ENCODE results near the gene SPACA4.
A peak's percentile ranks its signal among the peaks of the same experiment; 100 is the strongest.

Gene SPACA4

GRCh38 chr19:48634424-48635262 lies 28.1 kb downstream of the SPACA4 start:
- DNase-seq (ENCODE audit: low read depth) = peak; percentile 80

- no peak for DNase-seq (ENCODE audit: low read depth)
Observed at GRCh38 chr19:48635263-48635965, 28.9 kb downstream of the SPACA4 start.

GRCh38 chr19:48635966-48636858 lies 29.7 kb downstream of the SPACA4 start:
- DNase-seq (ENCODE audit: low read depth) = no peak

- DNase-seq (ENCODE audit: low read depth) = no peak
Observed at GRCh38 chr19:48636859-48637448, 30.4 kb downstream of the SPACA4 start, which contains the start of gene DBP. Gene DBP (minus strand): TSS chr19:48637379. CDS start chr19:48636994, 385 bp downstream.

DNA sequence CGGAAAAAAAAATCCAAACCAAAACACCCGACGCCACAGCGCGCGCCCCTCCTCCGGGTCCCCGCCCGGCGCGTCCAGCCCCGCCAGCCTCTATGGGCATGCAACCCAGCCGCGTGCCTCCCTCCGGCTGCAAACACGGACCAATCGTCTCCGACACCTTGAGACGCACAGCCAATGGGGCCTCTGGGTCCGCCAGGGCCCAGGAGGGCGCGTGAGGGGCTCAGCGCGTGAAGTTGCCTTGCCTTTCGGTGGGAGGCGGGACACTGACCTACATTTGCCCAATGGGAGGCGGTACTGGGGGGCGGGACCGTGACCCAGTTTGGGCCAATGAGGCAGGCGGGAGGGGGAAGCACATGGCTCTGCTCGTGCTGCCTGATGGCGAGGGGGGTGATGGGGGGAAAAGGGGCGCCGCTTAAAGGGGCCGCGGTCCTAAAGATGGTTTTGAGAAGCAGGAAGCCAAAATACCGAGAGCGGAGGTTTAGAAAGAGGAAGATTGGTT lies 31.0 kb downstream of the SPACA4 start:
- peak; percentile 99 for DNase-seq (ENCODE audit: low read depth)

DNA sequence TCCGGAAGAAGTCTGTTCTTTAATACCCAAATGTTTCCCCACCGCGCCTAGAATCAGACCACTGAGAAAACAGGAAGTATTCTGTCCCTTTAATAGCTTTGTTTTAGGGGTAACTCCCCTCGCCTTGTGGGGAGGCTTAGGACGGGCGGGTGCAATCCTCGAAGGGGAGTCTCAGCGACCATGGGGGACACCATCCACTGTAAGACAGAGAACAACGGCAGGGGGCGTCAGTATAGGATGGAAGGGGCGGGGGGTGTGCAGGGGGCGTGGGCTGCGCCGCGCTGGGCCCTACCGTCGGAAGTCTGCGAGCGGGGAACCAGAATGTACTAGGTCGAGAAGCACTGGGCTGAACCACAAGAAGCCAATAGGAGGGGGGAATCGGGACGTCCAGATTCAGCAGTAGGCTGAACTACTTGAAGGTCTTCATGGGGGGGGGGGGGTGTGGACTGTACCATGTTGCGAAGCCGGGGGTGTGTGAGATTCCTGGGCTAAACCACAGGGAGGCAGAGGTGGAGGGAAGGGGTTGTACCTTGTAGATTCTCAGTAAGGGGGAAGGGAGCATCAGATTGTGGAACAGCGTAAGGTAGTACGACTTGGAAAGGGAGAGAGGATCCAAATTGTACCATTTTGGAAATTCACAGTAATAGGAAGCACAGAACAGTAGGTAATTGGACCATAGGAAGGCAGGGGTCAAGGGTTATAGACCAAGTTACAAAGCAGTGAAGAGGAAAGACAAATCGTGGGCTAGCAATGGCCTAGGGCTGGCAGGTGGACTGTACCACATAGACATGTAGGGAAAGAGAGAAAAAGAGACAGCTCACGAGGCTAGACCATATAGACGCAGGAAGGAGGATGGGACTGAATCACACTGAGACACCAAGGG lies 31.6 kb downstream of the SPACA4 start:
- peak; percentile 61 for DNase-seq (ENCODE audit: low read depth)

- no peak for DNase-seq (ENCODE audit: low read depth)
Observed at GRCh38 chr19:48638831-48639381, 32.4 kb downstream of the SPACA4 start.

GRCh38 chr19:48639483-48640375 lies 33.2 kb downstream of the SPACA4 start:
- DNase-seq (ENCODE audit: low read depth) = no peak

GRCh38 chr19:48641850-48642249 lies 35.3 kb downstream of the SPACA4 start:
- DNase-seq (ENCODE audit: low read depth) = no peak

DNA sequence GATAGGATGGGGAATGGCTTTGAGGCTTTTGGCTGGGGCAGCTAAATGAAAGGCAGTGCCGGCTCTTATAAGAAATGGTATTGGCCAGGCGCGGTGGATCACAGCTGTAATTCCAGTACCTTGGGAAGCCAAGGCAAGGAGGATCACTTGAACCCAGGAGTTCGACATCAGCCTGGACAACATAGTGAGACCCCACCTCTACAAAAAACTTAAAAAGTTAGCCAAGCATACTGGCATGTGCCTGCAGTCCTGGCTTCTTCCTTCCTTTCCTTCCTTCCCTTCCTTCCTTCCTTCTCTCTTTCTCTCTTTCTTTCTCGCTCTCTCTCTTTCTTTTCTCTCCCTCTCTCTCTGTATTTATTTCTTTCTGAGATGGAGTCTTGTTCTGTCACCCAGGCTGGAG lies 36.3 kb downstream of the SPACA4 start:
- no peak for DNase-seq (ENCODE audit: low read depth)

DNA sequence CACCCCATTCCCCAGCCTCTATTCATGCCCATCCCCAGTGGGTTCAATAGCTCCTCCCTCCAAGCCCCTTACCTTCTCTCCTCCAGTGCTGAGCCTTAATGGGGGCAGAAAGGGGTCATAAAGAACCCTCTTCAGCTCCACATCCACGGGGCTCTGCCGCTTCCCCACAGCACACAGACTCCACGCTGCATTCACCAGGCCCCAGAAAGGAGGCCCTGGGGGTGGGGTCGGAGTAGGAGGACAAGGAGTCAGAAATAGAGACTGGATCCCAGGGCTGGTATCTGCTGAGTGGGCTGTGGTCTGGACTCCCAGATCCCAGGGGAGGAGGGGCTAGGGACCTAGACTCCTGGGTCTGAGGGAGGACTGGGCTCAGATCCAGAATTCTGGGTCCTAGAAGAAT lies 37.8 kb downstream of the SPACA4 start:
- DNase-seq (ENCODE audit: low read depth) = no peak

- DNase-seq (ENCODE audit: low read depth) = peak; percentile 49
Observed at GRCh38 chr19:48644839-48645619, 38.5 kb downstream of the SPACA4 start.

DNA sequence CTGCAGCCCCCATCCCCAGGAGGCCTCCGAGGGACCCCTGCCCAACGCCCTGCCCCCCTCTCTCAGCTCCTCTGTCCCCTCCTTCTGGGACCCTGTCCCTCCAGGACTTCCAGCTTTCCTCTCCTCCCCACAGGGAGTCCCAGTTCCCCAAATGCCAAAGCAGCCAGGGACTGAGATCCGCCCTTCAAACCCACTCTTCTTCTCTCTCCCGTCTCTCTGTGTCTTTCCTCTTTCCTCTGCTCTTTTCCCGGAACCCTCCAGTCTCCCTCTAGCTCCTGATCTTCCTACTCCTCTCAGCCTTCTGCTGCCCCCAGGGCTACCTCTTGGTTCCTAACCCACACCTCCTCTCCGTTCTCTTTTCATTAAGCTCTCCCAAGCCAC lies 39.1 kb downstream of the SPACA4 start:
- no peak for DNase-seq (ENCODE audit: low read depth)

DNA sequence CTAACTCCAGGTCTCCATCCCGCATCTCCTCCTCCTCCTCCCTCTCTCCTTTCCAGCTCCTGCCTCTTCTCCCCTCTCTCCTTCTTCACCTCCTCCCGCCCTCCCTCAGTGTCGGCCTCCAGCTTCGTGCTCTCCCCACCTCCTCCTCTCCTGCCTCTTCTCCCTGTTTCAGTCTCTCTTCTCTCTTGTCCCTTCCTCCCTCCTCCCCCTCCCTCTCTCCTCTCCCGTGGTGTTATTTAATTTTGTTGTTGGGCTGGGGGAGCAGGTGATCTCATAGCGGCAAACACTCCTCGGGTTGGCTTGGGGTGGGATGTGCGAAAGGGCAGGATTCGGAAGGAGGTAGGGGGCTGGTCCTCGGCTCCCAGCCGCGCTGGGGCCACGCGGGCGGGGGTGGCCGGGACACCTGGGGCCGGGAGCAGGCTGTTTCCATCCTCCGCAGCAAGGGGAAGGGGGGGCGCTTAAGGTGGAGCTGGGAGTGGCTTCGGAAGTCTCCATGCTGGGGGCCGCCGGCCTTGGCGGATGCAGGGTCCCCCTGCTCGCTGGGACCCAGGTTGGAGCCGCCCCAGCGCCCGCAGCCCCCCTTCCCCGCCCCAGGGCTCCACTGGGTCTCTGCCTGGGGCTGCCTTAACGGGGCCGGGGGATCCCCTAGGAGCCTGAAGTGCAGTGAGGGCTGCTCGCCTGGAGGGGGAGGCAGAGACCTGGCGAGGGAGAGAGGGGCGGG lies 39.6 kb downstream of the SPACA4 start, which contains the start of gene CA11:
TSS of gene CA11 (minus strand) at position 187 of the 721 bp plus-strand sequence. CDS start 555 bp downstream, outside the sequence.
- DNase-seq (ENCODE audit: low read depth) = peak; percentile 88

DNA sequence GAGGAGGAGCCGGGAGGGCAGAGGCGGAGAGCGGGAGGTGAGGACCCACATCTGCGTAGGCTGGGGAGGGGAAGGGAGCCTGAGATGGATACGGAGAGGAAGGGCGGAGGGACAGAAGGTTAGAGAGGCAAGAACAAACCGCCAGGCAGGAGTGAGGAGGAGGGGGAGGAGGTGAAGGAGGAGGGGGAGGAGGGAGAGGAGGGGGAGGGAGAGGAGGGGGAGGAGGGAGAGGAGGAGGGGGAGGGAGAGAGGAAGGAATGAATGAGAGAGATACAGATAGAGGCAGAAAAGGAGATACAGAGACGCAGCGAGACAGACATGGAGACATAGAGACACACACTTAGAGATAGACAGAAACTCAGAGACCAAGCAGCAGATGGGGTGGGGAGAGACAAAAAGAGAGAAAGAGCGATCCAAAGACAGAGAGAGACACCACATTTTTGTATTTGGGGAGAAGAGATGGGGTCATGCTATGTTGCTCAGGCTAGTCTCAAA lies 40.2 kb downstream of the SPACA4 start:
- no peak for DNase-seq (ENCODE audit: low read depth)

DNA sequence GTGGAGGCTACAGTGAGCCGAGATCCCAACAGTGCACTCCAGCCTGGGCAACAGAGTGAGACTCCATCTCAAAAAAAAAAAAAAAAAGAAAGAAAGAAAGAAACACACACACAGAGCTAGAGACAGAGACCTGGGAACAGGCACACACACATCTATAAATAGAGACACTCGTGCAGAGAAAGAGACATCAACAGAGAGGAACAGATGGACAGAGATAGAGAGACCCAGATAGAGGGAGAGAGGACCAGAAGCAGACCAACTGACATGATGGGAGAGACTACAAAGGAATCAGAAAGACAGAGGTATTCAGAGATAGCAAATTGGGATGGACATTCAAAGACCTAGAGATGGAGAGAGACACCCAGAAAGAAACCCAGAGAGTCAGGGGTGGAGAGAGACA lies 41.6 kb downstream of the SPACA4 start:
- no peak for DNase-seq (ENCODE audit: low read depth)

DNA sequence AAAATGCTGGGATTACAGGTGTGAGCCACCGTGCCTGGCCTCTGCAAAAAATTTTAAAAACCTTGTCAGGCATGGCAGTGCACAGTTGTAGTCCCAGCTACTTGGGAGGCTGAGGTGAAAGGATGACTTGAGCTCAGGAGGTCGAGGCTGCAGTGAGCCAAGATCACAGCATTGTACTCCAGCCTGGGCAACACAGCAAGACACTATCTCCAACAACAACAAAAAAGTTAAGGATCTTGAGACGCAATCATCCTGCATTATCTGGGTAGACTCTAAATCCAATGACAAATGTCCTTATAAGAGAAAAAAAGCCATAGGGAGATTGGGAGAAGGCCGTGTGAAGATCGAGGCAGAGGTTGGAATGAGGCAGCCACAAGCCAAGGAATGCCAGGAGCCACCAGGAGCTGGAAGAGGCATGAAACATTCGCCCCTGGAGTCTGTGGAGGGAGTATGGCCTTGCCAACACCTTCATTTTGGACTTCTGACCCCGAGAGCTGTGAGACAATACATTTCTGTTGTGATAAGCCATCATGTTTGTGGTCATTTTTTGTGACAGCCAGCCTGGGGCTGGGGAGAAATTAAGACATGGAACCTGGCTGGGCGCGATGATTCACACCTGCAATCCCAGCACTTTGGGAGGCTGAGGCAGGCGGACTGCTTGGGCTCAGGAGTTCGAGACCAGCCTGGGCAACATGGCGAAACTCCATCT lies 44.6 kb downstream of the SPACA4 start:
- no peak for DNase-seq (ENCODE audit: low read depth)

Measured in stimulated activated CD8-positive, alpha-beta memory T cell treated with anti-CD3 and anti-CD28 coated beads, Interleukin-15, amount 100 ng/mL, for 1 hour (primary cell).